HepG2 (cell line): ENCODE data around the gene PRKCZ. TPM values are rescaled to one million over a fixed set of nuclear protein-coding genes. Genes with fewer than 3 reads are reported as not detected.

Experiments
- ATF4 ChIP-seq, 2 experiments: fragments of 450-650 bp in 1 of 2; sonication (generic) in 1 of 2; formaldehyde crosslinking; IDR thresholded peaks; 2 replicates each; pipeline versions ENCODE4 v1.5.0 to v1.8.0; 2020 to 2022; ENCODE audit warnings: mild to moderate bottlenecking in 1 of 2, missing genetic modification reagents in 1 of 2
- CHD4 ChIP-seq: fragments of 200-600 bp; sonication (generic); IDR thresholded peaks from 2 replicates; pipeline ENCODE4 v1.7.0; 2017; ENCODE audit warnings: mild to moderate bottlenecking, low read length, borderline replicate concordance
- FIP1L1 ChIP-seq: fragments of 200-400 bp; formaldehyde crosslinking; IDR thresholded peaks from 2 replicates; pipeline ENCODE4 v1.6.1; 2018; ENCODE audit warnings: low read depth, mild to moderate bottlenecking, low read length, moderate library complexity, borderline replicate concordance; ENCODE audit not compliant: insufficient read depth
- HOXA7 ChIP-seq: sonication (generic); formaldehyde crosslinking; IDR thresholded peaks from 2 replicates; pipeline ENCODE4 v1.8.1; 2022; ENCODE audit warnings: mild to moderate bottlenecking, missing genetic modification reagents, moderate library complexity
- KLF6 ChIP-seq: IDR thresholded peaks from 2 replicates; pipeline ENCODE4 v1.8.0; 2016; ENCODE audit warnings: missing biosample characterization, missing genetic modification reagents
- MAFG ChIP-seq: sonication (generic); formaldehyde crosslinking; IDR thresholded peaks from 2 replicates; pipeline ENCODE4 v1.5.1; 2020; ENCODE audit warnings: mild to moderate bottlenecking, missing genetic modification reagents
- MZF1 ChIP-seq: sonication (generic); formaldehyde crosslinking; IDR thresholded peaks from 2 replicates; pipeline ENCODE4 v1.8.1; 2023; ENCODE audit warnings: mild to moderate bottlenecking, missing genetic modification reagents, borderline replicate concordance
- NFE2 ChIP-seq: sonication (generic); formaldehyde crosslinking; IDR thresholded peaks from 2 replicates; pipeline ENCODE4 v1.4.0; 2020; ENCODE audit warnings: missing genetic modification reagents
- PLRG1 ChIP-seq: fragments of 450-650 bp; conservative IDR thresholded peaks from 2 replicates; pipeline ENCODE4 v1.6.1; 2016
- RFXAP ChIP-seq: sonication (generic); formaldehyde crosslinking; IDR thresholded peaks from 2 replicates; pipeline ENCODE4 v1.4.0; 2020; ENCODE audit warnings: missing genetic modification reagents, borderline replicate concordance
- TAF15 ChIP-seq: fragments of 200-400 bp; formaldehyde crosslinking; IDR thresholded peaks from one replicate; pipeline ENCODE4 v1.6.1; 2018; ENCODE audit warnings: mild to moderate bottlenecking, low read depth, low read length; ENCODE audit not compliant: poor library complexity, severe bottlenecking
- U2AF1 ChIP-seq: fragments of 200-400 bp; formaldehyde crosslinking; optimal IDR thresholded peaks from 2 replicates; pipeline ENCODE3; 2017; ENCODE audit warnings: mild to moderate bottlenecking, low read depth, low read length
- YY1 ChIP-seq: IDR thresholded peaks from 2 replicates; pipeline ENCODE4 v1.6.1; 2011; ENCODE audit warnings: low read length, low read depth, moderate library complexity, mild to moderate bottlenecking; ENCODE audit not compliant: insufficient read depth, insufficient replicate concordance
- ZBTB39 ChIP-seq: sonication (generic); formaldehyde crosslinking; IDR thresholded peaks from 2 replicates; pipeline ENCODE4 v1.5.0; 2020; ENCODE audit warnings: missing genetic modification reagents
- ZNF136 ChIP-seq: sonication (generic); formaldehyde crosslinking; IDR thresholded peaks from 2 replicates; pipeline ENCODE4 v1.8.1; 2022; ENCODE audit warnings: low read depth, mild to moderate bottlenecking, moderate library complexity, missing genetic modification reagents
- ZNF615 ChIP-seq: sonication (generic); formaldehyde crosslinking; IDR thresholded peaks from 2 replicates; pipeline ENCODE4 v1.5.0; 2020; ENCODE audit warnings: mild to moderate bottlenecking, missing genetic modification reagents, borderline replicate concordance
- ZNF660 ChIP-seq: sonication (generic); formaldehyde crosslinking; IDR thresholded peaks from 2 replicates; pipeline ENCODE4 v1.5.1; 2020; ENCODE audit warnings: mild to moderate bottlenecking, low read depth, missing genetic modification reagents, borderline replicate concordance
- ZNF737 ChIP-seq: sonication (generic); formaldehyde crosslinking; IDR thresholded peaks from 2 replicates; pipeline ENCODE4 v1.5.0; 2020; ENCODE audit warnings: missing genetic modification reagents, mild to moderate bottlenecking, borderline replicate concordance
- ZNF777 ChIP-seq: sonication (generic); formaldehyde crosslinking; IDR thresholded peaks from 2 replicates; pipeline ENCODE4 v1.4.0; 2020; ENCODE audit warnings: missing genetic modification reagents
- ZNF83 ChIP-seq: sonication (generic); formaldehyde crosslinking; IDR thresholded peaks from 2 replicates; pipeline ENCODE4 v1.4.0; 2020; ENCODE audit warnings: missing genetic modification reagents, mild to moderate bottlenecking, borderline replicate concordance
- ZNF841 ChIP-seq: sonication (generic); formaldehyde crosslinking; IDR thresholded peaks from 2 replicates; pipeline ENCODE4 v1.8.1; 2023; ENCODE audit warnings: missing genetic modification reagents, borderline replicate concordance
- polyA plus RNA-seq, 8 experiments: library from polyadenylated mRNA; depleted of rRNA in 3 of 8; stranded (reverse) in 7 of 8; unstranded in 1 of 8; fragments of >200 nt; fragmentation: Illumina TruSeq in 4 of 8; extraction: Trizol in 4 of 8; gene quantifications; 2 replicates each; pipeline versions ENCODE4 v1.2.1 to v1.2.3, GENCODE V29; 2011 to 2016; ENCODE audit warnings: low read depth in 4 of 8, missing spikeins in 1 of 8, mixed read lengths in 1 of 8; ENCODE audit not compliant: insufficient read depth in 1 of 8
- total RNA-seq, 5 experiments: library from RNA; depleted of rRNA; stranded (reverse); fragments of >200 nt; fragmentation: Illumina TruSeq; extraction: Trizol; gene quantifications; 2 replicates each; pipeline ENCODE4 v1.2.3, GENCODE V29; 2016; ENCODE audit warnings: low read depth in 1 of 5
- TF ChIP-seq, protein P1 (sequence below): sonication (generic); formaldehyde crosslinking; IDR thresholded peaks from 2 replicates; pipeline ENCODE4 v1.4.0; 2020; ENCODE audit warnings: missing genetic modification reagents
- TF ChIP-seq, protein P2 (sequence below): sonication (generic); formaldehyde crosslinking; IDR thresholded peaks from 2 replicates; pipeline ENCODE4 v1.5.1; 2020; ENCODE audit warnings: missing genetic modification reagents, mild to moderate bottlenecking, borderline replicate concordance

PRKCZ gene
- total and polyA plus RNA-seq, 2 of the 13 experiments (the other 11 are each of a cell fraction or from before 2014, with no cell fraction given) = 34.7 to 85.2 TPM

- TF ChIP-seq HOXA7 (CRISPR knock-in tag) (no peak), ATF4 (CRISPR knock-in tag; IDR thresholded peaks at IDR 0.05) (no peak), MZF1 (CRISPR knock-in tag) (no peak), U2AF1 (no peak), NFE2 (CRISPR knock-in tag) (no peak), ZNF841 (CRISPR knock-in tag) (no peak), KLF6 (no peak), YY1 (no peak), ZNF83 (CRISPR knock-in tag) (no peak), ZNF615 (no peak), PLRG1 (no peak), ZNF660 (no peak), MAFG (CRISPR knock-in tag) (no peak), ZNF777 (CRISPR knock-in tag) (no peak), ZBTB39 (CRISPR knock-in tag) (no peak), CHD4 (no peak), ZNF136 (no peak), ZNF737 (CRISPR knock-in tag) (no peak), RFXAP (CRISPR knock-in tag) (peak; percentile 91), FIP1L1 (no peak), TAF15 (no peak)
- TF ChIP-seq, protein P1, sequence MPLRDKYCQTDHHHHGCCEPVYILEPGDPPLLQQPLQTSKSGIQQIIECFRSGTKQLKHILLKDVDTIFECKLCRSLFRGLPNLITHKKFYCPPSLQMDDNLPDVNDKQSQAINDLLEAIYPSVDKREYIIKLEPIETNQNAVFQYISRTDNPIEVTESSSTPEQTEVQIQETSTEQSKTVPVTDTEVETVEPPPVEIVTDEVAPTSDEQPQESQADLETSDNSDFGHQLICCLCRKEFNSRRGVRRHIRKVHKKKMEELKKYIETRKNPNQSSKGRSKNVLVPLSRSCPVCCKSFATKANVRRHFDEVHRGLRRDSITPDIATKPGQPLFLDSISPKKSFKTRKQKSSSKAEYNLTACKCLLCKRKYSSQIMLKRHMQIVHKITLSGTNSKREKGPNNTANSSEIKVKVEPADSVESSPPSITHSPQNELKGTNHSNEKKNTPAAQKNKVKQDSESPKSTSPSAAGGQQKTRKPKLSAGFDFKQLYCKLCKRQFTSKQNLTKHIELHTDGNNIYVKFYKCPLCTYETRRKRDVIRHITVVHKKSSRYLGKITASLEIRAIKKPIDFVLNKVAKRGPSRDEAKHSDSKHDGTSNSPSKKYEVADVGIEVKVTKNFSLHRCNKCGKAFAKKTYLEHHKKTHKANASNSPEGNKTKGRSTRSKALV (CRISPR knock-in tag) = no peak
- TF ChIP-seq, protein P2, sequence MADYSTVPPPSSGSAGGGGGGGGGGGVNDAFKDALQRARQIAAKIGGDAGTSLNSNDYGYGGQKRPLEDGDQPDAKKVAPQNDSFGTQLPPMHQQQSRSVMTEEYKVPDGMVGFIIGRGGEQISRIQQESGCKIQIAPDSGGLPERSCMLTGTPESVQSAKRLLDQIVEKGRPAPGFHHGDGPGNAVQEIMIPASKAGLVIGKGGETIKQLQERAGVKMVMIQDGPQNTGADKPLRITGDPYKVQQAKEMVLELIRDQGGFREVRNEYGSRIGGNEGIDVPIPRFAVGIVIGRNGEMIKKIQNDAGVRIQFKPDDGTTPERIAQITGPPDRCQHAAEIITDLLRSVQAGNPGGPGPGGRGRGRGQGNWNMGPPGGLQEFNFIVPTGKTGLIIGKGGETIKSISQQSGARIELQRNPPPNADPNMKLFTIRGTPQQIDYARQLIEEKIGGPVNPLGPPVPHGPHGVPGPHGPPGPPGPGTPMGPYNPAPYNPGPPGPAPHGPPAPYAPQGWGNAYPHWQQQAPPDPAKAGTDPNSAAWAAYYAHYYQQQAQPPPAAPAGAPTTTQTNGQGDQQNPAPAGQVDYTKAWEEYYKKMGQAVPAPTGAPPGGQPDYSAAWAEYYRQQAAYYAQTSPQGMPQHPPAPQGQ (CRISPR knock-in tag) = no peak
Observed at GRCh38 chr1:2214541-2215241, 164.5 kb downstream of the PRKCZ start (continued).
